ENCODE data around the gene ACKR2.
A peak's percentile ranks its signal among the peaks of the same experiment; 100 is the strongest.

Gene ACKR2

DNA sequence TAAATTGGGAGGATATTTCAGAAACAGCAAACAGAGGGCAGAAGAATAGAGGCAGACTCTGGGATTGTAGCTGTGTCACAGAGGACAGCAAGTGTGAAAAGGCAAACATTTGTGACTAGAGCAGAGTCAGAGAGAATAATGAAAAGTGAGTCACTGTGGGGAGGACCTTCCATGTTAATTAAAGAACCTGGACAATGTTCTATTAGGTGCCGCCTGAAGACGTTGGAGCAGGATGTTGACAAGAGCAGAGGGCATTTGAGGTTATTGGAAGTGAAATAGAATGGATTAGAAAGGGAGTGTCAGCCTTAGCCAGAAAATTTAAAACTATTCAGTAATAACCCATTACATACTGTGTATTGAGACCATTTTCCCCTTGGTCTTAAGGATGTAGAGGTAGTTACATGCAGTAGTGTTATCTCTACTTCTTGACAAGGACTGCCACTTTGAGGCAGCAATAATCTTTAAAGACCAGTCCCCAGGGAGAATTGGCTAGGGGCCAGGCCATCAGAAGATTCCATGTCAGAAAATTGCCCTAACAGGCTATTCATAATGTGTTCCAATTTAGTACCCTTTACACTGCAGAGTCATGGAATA is 5.8 kb downstream of the ACKR2 start:
- no peak for DNase-seq (ENCODE audit: low spot score)
- POLR2A ChIA-PET (ENCODE audit: low non-redundant PET) = no interaction called here
- CTCF ChIA-PET = interaction anchor here (0.5 kb wide), 1 partner anchor 933 kb away, joined by 3 read pairs; no protein-coding TSS in a partner anchor
- H3K27ac ChIP-seq = no peak overlapping the region
- TF ChIP-seq CTCF (conservative IDR thresholded peaks at IDR 0.05; ENCODE audit: low read depth) = no peak

GRCh38 chr3:42815826-42816225 is 6.6 kb downstream of the ACKR2 start:
- DNase-seq (ENCODE audit: low spot score) = no peak
- ChIA-PET CTCF (no interaction called here), POLR2A (ENCODE audit: low non-redundant PET) (no interaction called here)
- H3K27ac ChIP-seq = no peak overlapping the region
- no peak for TF ChIP-seq CTCF (conservative IDR thresholded peaks at IDR 0.05; ENCODE audit: low read depth)

- ChIA-PET POLR2A (ENCODE audit: low non-redundant PET) (no interaction called here), CTCF (no interaction called here)
- no peak for DNase-seq (ENCODE audit: low spot score)
- peak overlapping the region; percentile 55 for H3K27ac ChIP-seq
- TF ChIP-seq CTCF (conservative IDR thresholded peaks at IDR 0.05; ENCODE audit: low read depth) = no peak
Observed at GRCh38 chr3:42819351-42819965, 10.2 kb downstream of the ACKR2 start.

DNA sequence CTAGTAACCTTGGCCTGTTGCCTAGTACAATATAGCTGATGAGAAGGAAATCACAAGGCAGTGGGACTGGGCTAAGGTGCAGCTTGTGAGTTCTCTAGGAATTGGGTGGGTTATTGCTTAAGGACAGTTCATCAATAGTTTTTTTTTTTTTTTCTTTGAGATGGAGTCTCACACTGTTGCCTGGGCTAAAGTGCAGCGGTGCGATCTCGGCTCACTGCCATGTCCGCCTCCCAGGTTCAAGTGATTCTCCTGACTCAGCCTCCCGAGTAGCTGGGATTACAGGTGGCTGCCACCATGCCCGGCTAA is 11.5 kb downstream of the ACKR2 start:
- CTCF ChIA-PET = interaction anchor here (0.6 kb wide), 1 partner anchor 358 kb away, joined by 3 read pairs; no protein-coding TSS in a partner anchor
- DNase-seq (ENCODE audit: low spot score) = no peak
- H3K27ac ChIP-seq = peak overlapping the region; percentile 51; the same call in 1 of the 2 replicates
- POLR2A ChIA-PET (ENCODE audit: low non-redundant PET) = no interaction called here
- no peak for TF ChIP-seq CTCF (conservative IDR thresholded peaks at IDR 0.05; ENCODE audit: low read depth)

- POLR2A ChIA-PET (ENCODE audit: low non-redundant PET) = no interaction called here
Observed at GRCh38 chr3:42822828-42823227, 13.6 kb downstream of the ACKR2 start.

DNA sequence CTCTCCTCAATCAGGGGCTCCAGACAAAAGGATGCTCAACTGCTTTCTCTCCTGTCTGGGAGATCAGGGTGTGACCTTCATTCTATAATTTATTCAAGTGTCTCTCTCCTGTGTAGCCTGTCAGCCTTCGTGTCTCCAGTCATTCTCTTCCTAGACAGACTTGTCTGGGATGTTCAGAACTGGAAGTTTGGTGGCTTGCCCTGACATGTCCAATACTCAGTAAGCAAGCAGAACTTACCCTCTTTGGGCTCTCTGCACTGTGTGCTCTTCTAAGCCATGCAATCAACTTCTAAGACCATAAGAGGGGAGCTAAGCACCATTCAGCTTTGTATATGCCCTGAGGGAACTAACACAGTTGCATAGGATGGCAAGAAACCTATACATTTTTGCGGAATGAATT is 14.1 kb downstream of the ACKR2 start:
- peak overlapping the region; percentile 55 for H3K27ac ChIP-seq
- CTCF ChIA-PET = no interaction called here
- POLR2A ChIA-PET (ENCODE audit: low non-redundant PET) = no interaction called here
- TF ChIP-seq CTCF (conservative IDR thresholded peaks at IDR 0.05; ENCODE audit: low read depth) = no peak
- DNase-seq (ENCODE audit: low spot score) = peak; percentile 20

More at GRCh38 chr3:42822828-42823227, 13.6 kb downstream of the ACKR2 start:
- CTCF ChIA-PET = no interaction called here
- H3K27ac ChIP-seq = peak overlapping the region; percentile 55
- TF ChIP-seq CTCF (conservative IDR thresholded peaks at IDR 0.05; ENCODE audit: low read depth) = no peak
- DNase-seq (ENCODE audit: low spot score) = no peak
